LHCN-M2 (cell line): ENCODE measurements around the gene MPST. TPM values are rescaled to one million over a fixed set of nuclear protein-coding genes. Genes with fewer than 3 reads are reported as not detected.

Experiments
- DNase-seq: peaks from one replicate; pipeline ENCODE4 v3.0.0-alpha.2; 2012; ENCODE audit warnings: low read depth
- total RNA-seq: library from RNA; depleted of rRNA; stranded (reverse); fragments of >200 nt; gene quantifications from 2 replicates; pipeline ENCODE4 v1.2.3, GENCODE V29; 2014

Gene MPST
- total RNA-seq, 1 experiment from 2014 or later, result 46.4 TPM

- no peak for DNase-seq
Observed at GRCh38 chr22:37000676-37001534, 18.6 kb upstream of the MPST start.

GRCh38 chr22:37001826-37002225, 17.7 kb upstream of the MPST start:
- no peak for DNase-seq

- DNase-seq, result no peak
Observed at GRCh38 chr22:37002633-37003032, 16.9 kb upstream of the MPST start.

- no peak for DNase-seq
Observed at GRCh38 chr22:37007651-37008050, 11.9 kb upstream of the MPST start.

- no peak for DNase-seq
Observed at GRCh38 chr22:37008365-37008764, 11.2 kb upstream of the MPST start.

- DNase-seq, result no peak
Observed at GRCh38 chr22:37009490-37009889, 10.1 kb upstream of the MPST start.

- no peak for DNase-seq
Observed at GRCh38 chr22:37010174-37010573, 9.4 kb upstream of the MPST start.

GRCh38 chr22:37010976-37011375, 8.6 kb upstream of the MPST start:
- DNase-seq, result no peak

GRCh38 chr22:37011472-37011871, 8.1 kb upstream of the MPST start:
- no peak for DNase-seq

GRCh38 chr22:37012262-37012904, 7.2 kb upstream of the MPST start:
- no peak for DNase-seq

- DNase-seq, result no peak
Observed at GRCh38 chr22:37012956-37013355, 6.6 kb upstream of the MPST start.

- no peak for DNase-seq
Observed at GRCh38 chr22:37014415-37014806, 5.1 kb upstream of the MPST start.

- no peak for DNase-seq
Observed at GRCh38 chr22:37014835-37015586, 4.5 kb upstream of the MPST start.

GRCh38 chr22:37015587-37015878, 4.0 kb upstream of the MPST start:
- no peak for DNase-seq

- no peak for DNase-seq
Observed at GRCh38 chr22:37016134-37016910, 3.2 kb upstream of the MPST start.

GRCh38 chr22:37017356-37017755, 2.2 kb upstream of the MPST start:
- DNase-seq, result no peak

- DNase-seq, result no peak
Observed at GRCh38 chr22:37018086-37018814, 1.3 kb upstream of the MPST start.

GRCh38 chr22:37018815-37019308, 680 bp upstream of the MPST start:
- peak; percentile 29 for DNase-seq

GRCh38 chr22:37020192-37020479, 594 bp downstream of the MPST start:
- DNase-seq, result peak; percentile 30

GRCh38 chr22:37021041-37021440, 1.5 kb downstream of the MPST start:
- no peak for DNase-seq
